ENCODE data around the gene SCAF4.

Gene SCAF4

DNA sequence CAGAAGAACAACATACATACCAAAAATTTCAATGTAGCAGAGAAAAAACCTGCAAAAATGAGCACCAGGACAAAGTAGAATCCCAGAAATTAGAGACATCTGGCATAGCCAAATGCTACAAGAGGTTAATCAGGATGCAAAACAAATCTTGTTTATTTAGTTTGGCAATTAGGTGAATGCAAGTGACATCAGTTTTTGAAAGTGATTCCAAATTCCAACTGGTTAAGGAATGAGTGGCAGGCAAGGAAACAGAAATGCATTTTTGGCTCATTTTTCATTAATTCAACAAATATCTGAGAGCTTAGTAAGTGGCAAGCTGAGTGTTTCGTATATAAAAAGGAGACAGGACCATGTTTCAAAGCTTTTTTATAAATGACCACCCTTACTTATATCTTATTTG is 21.3 kb downstream of the SCAF4 start:
- DNase-seq (ENCODE audit: insufficient read length) (no peak), FAIRE-seq (no peak)
- TF ChIP-seq POLR2A (IDR thresholded peaks at IDR 0.05; ENCODE audit: low read depth, low read length) (no peak), POLR2AphosphoS5 (IDR thresholded peaks at IDR 0.05; ENCODE audit: low read depth, low read length) (no peak), TAF1 (IDR thresholded peaks at IDR 0.05; ENCODE audit: borderline replicate concordance, low read depth, low read length) (no peak)

DNA sequence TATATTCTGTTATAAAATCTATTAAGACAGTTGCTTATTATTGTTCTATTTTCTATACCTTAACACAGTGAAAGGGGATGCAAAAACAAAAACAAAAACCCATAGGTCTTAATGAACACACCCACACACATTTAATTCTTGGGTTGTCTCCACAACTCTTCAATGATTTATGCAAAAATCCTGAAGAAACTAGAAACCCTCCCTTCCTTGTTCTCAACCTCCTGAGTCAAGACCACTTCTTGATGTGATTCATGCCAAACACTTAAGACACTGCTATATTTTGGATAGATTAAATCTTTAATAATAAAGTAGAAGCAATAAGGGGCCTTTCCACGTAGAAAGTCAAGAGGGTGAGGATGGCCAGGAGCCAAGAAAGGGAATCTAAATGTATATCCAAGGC is 23.4 kb downstream of the SCAF4 start:
- DNase-seq (ENCODE audit: insufficient read length) (no peak), FAIRE-seq (no peak)
- no peak for TF ChIP-seq POLR2A (IDR thresholded peaks at IDR 0.05; ENCODE audit: low read depth, low read length)
- TF ChIP-seq TAF1 (IDR thresholded peaks at IDR 0.05; ENCODE audit: borderline replicate concordance, low read depth, low read length) = no peak

DNA sequence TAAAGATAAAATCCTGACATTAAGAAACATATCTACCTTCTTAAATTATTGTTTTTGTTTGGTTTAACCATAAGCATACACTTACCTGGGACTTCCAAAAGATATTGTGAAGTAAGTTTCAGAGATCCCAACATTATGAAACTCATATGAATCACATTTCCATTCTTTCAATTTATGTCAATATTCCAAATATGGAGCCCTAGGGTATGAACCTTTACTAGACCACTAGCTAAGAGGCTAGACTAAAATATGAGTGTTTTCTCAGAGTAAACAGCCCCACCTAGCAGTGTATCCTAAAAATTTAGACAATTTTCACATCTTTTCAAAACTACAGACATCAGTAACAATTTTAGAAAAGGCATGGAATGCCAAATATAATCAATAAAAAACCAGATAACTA is 24.4 kb downstream of the SCAF4 start:
- TF ChIP-seq POLR2A (IDR thresholded peaks at IDR 0.05; ENCODE audit: low read depth, low read length) = no peak
- no peak for TF ChIP-seq POLR2AphosphoS5 (IDR thresholded peaks at IDR 0.05; ENCODE audit: low read depth, low read length)
- no peak for TF ChIP-seq TAF1 (IDR thresholded peaks at IDR 0.05; ENCODE audit: borderline replicate concordance, low read depth, low read length)
- FAIRE-seq = no peak
- no peak for DNase-seq (ENCODE audit: insufficient read length)

DNA sequence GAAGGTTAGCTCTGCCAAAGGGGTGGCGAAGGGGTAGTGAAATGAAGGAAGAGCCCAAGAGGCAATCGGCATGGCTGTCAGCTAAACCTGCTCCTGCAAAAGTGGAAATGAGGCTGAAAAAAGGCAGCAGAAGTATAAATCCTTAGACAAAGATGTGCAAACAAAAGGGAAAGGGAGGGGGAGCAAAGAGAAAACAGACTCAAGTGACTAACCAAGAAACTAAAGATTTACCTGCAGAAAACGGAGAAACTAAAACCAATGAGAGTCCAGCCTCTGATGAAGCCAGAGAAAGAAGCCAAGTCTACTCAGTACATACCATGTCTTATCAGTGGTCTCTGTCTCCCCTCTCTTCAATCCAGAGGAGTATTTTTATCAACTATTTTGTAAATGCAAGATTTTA is 25.4 kb downstream of the SCAF4 start:
- no peak for FAIRE-seq
- TF ChIP-seq POLR2AphosphoS5 (IDR thresholded peaks at IDR 0.05; ENCODE audit: low read depth, low read length) (no peak), POLR2A (IDR thresholded peaks at IDR 0.05; ENCODE audit: low read depth, low read length) (no peak), TAF1 (IDR thresholded peaks at IDR 0.05; ENCODE audit: borderline replicate concordance, low read depth, low read length) (no peak)
- no peak for DNase-seq (ENCODE audit: insufficient read length)

DNA sequence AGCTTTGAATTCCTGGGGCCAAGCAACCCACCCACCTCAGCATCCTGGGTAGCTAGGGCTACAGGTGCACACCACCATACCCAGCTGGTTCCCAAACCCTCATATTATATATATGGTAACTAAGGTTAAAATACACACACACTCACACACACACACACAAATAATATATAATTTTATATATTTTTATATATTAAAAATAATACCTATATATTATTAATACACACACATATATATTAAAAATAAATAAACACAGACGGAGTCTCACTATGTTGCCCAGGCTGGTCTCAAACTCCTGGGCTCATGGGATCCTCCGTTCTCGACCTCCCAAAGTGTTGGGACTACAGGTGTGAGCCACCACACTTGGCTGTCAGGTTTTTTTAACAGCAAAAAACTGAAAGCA is 31.9 kb downstream of the SCAF4 start:
- TF ChIP-seq TAF1 (IDR thresholded peaks at IDR 0.05; ENCODE audit: borderline replicate concordance, low read depth, low read length) (no peak), POLR2A (IDR thresholded peaks at IDR 0.05; ENCODE audit: low read depth, low read length) (no peak), POLR2AphosphoS5 (IDR thresholded peaks at IDR 0.05; ENCODE audit: low read depth, low read length) (no peak)
- FAIRE-seq (no peak), DNase-seq (ENCODE audit: insufficient read length) (no peak)

DNA sequence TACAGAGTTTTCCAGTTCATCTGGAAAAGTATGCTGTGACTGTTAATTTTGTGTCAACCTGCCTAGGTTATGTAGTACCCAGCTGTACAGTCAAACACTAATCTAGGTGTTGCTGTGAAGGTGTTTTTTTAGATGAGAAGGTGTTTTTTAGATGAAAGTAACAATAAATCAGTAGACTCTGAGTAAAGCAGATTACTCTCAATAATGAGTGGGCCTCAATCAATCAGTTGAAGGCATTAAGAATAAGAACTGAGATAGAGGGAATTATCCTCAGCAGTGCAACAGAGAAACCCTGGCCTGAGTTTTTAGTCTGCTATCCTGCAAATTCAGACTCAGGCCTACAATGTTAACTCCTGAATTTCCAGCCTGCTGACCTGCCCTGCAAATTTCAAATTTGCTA is 33.5 kb downstream of the SCAF4 start:
- no peak for FAIRE-seq
- TF ChIP-seq POLR2AphosphoS5 (IDR thresholded peaks at IDR 0.05; ENCODE audit: low read depth, low read length) = no peak
- TF ChIP-seq POLR2A (IDR thresholded peaks at IDR 0.05; ENCODE audit: low read depth, low read length) = no peak
- TF ChIP-seq TAF1 (IDR thresholded peaks at IDR 0.05; ENCODE audit: borderline replicate concordance, low read depth, low read length) = no peak
- no peak for DNase-seq (ENCODE audit: insufficient read length)

DNA sequence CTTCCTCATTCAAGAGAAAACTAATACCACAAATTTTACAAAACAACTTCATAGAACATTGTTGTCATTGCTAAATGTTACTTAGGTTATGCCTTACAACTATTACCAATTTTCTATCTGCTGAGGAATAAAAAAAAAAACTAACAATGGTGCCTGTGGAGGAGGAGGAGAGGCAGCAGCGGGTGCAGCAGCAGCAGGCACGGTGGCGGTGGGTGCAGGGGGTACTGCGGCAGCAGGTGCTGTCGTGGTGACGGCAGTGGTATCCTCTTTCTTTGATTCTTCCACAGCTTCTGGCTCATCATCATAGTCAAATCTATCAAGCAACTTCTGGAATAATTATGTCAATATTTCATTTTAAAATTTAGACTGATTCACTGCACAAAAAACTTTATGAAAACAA is 35.5 kb downstream of the SCAF4 start:
- no peak for DNase-seq (ENCODE audit: insufficient read length)
- FAIRE-seq = no peak
- TF ChIP-seq TAF1 (IDR thresholded peaks at IDR 0.05; ENCODE audit: borderline replicate concordance, low read depth, low read length) (no peak), POLR2AphosphoS5 (IDR thresholded peaks at IDR 0.05; ENCODE audit: low read depth, low read length) (no peak), POLR2A (IDR thresholded peaks at IDR 0.05; ENCODE audit: low read depth, low read length) (no peak)

DNA sequence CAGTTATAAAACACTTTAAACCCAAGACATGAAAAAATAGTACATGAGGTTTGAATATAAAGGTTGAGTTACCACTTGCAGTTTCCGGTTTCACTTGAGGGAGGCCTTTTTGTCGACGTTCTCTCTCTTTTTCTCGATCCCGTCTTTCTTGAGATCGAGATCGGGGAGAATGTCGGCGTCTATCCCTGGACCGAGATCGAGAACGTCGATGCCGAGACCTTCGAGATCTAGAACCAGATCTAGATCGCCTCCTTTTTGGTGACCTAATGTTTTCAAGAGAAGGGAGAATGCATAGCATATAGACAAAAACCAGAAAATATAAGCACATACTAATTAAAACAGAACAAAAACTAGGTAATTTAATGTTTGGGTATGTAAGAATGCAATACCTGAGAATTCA is 38.7 kb downstream of the SCAF4 start:
- no peak for FAIRE-seq
- no peak for TF ChIP-seq TAF1 (IDR thresholded peaks at IDR 0.05; ENCODE audit: borderline replicate concordance, low read depth, low read length)
- no peak for TF ChIP-seq POLR2AphosphoS5 (IDR thresholded peaks at IDR 0.05; ENCODE audit: low read depth, low read length)
- TF ChIP-seq POLR2A (IDR thresholded peaks at IDR 0.05; ENCODE audit: low read depth, low read length) = no peak

DNA sequence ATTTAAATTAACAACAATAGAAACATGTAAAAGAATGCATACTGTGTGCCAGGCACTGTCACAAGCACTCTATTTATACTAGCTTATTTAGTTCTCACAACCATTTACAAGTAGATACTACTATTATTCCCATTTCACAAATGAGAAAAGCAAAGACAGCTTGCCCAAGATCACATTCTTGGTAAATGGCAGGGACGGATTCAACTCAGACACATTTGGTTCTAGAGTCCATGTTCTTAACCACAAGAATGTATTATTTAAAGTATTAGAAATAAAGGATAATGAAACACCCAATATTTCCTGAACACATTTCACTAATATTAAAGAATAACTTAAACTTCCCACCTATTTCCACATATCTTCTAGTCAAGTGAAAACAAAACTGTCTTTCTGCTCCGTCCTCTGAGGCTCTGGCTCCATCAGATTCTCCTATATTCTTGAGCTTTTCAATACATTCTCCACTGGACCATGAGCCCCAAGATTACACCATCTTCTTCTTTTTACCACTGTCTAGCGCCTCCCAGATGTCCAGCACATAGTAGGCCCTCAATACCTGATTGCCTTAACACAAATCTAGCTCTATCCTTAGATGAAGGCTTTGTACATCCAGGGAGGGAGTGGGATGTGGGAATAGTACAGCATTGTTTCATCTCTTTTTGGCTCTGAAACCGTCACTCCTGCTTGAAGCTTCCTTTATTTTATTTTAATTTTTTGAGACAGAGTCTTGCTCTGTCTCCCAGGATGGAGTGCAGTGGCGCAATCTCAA is 43.1 kb downstream of the SCAF4 start:
- DNase-seq (ENCODE audit: insufficient read length) = no peak
- FAIRE-seq = no peak
- TF ChIP-seq POLR2AphosphoS5 (IDR thresholded peaks at IDR 0.05; ENCODE audit: low read depth, low read length) (no peak), POLR2A (IDR thresholded peaks at IDR 0.05; ENCODE audit: low read depth, low read length) (no peak), TAF1 (IDR thresholded peaks at IDR 0.05; ENCODE audit: borderline replicate concordance, low read depth, low read length) (no peak)

More for the DNA sequence above, 38.7 kb downstream of the SCAF4 start:
- DNase-seq (ENCODE audit: insufficient read length) = no peak

DNA sequence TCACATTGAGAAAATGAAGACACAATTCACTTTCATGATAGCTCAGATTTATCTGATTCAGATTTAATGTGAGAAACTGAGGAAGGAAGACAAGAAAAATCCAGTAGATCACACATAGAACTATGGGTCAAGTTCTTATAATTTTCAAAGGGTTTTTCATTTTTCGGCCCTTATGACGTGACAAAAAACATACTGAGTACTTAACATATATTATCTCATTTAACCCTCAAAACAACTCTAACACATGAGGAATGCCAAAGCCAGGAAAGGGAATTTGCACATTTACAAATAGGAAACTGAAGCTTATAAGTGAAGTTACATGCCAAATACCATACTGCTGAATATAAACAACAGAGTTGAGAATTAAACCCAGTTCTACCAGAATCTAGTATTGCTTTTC is 44.8 kb downstream of the SCAF4 start:
- TF ChIP-seq POLR2AphosphoS5 (IDR thresholded peaks at IDR 0.05; ENCODE audit: low read depth, low read length) (no peak), TAF1 (IDR thresholded peaks at IDR 0.05; ENCODE audit: borderline replicate concordance, low read depth, low read length) (no peak), POLR2A (IDR thresholded peaks at IDR 0.05; ENCODE audit: low read depth, low read length) (no peak)
- DNase-seq (ENCODE audit: insufficient read length) (no peak), FAIRE-seq (no peak)

DNA sequence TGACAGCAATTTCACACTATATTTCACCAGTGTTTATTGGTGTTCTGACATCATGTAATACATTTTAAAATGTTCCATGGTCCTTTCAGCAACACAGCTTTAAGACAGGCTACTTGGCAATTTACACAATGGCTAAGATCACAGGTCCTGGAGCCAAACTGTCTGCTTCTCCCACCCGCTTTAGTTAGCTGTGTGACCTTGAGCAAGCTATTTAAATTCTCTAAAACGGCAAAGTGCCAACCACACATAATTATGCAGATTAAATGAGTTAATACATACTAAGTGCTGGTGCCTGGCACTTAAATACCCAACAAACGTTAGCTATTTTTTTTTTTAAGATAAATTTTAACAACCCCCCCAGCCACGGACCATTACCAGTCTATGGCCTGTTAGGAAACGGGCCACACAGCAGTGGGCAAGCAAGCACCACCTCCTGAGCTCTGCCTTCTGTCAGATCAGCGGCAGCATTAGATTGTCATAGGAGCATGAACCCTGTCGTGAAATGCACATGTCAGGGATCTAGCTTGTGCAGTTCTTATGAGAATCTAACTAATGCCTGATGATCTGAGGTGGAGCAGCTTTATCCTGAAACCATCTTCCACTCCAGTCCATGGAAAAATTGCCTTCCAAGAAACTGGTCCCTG is 45.5 kb downstream of the SCAF4 start:
- DNase-seq (ENCODE audit: insufficient read length) (no peak), FAIRE-seq (no peak)
- TF ChIP-seq POLR2AphosphoS5 (IDR thresholded peaks at IDR 0.05; ENCODE audit: low read depth, low read length) (no peak), POLR2A (IDR thresholded peaks at IDR 0.05; ENCODE audit: low read depth, low read length) (no peak), TAF1 (IDR thresholded peaks at IDR 0.05; ENCODE audit: borderline replicate concordance, low read depth, low read length) (no peak)

DNA sequence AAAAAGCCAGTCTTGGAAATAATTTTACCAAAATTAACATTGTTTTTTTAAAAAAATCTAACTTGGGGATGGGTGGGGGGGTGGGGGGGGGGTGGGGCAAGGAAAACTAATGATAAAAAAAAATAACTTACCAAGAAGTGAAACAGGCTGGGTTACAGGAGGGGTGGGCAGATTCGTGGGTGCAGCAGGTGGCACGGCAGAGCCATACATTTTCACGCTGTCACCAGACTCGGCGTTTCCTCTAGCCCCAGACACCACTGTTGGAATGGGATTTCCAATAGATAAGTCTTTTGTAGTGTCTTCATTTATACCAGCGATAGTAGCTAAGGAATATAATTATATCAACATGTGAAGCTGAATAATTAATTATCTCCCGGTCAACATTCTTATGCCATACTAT is 47.0 kb downstream of the SCAF4 start:
- FAIRE-seq = no peak
- TF ChIP-seq TAF1 (IDR thresholded peaks at IDR 0.05; ENCODE audit: borderline replicate concordance, low read depth, low read length) (no peak), POLR2A (IDR thresholded peaks at IDR 0.05; ENCODE audit: low read depth, low read length) (no peak), POLR2AphosphoS5 (IDR thresholded peaks at IDR 0.05; ENCODE audit: low read depth, low read length) (no peak)
- no peak for DNase-seq (ENCODE audit: insufficient read length)
